GM18505 (cell line): ENCODE results near the gene CLCF1.
A peak's percentile ranks its signal among the peaks of the same experiment; 100 is the strongest.

Experiments used
- ATAC-seq: cut with Tn5 transposase; IDR thresholded peaks from one replicate; pipeline ENCODE4 v1.9.1; 2021; ENCODE audit not compliant: unreplicated experiment
- POLR2A ChIP-seq: IDR thresholded peaks from 4 replicates; pipeline ENCODE4 v1.6.1; 2011; ENCODE audit warnings: borderline replicate concordance; ENCODE audit not compliant: insufficient read depth, insufficient read length; ENCODE audit errors: extremely low read depth

The CLCF1 gene

DNA sequence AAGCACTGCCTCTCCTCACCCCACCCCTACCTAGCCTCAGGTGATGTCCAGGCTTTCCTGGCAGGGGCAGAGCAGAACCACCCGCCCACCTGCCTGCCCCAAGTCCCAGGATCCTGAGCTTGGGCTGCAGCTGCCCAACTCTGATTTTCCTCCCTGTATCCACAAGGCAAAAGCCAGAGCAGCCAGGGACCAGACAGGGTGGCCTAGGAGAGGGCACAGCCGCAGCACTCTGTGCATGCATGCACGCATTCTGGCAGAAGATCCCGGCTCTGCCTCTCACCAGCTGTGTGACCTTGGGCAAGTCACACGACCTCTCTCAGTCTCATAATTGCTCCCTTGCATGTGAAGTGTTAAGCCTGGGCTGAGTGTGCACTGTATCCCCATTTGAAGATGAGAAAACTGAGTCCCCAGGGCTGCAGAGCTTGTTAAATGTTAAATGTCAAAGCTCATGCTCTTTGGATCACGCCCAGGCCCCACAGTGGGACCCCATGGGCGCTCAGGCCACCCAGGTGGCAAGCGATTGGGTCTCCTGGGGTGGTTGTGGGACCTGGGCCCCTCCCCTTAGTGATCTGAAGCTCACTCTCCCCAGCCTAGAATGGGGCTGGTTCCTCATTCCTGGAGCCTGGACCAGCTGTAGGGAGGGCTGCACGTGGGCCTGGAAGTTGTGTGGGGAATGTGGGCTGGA lies 39.2 kb upstream of the CLCF1 start:
- TF ChIP-seq POLR2A, result no peak
- no peak for ATAC-seq

DNA sequence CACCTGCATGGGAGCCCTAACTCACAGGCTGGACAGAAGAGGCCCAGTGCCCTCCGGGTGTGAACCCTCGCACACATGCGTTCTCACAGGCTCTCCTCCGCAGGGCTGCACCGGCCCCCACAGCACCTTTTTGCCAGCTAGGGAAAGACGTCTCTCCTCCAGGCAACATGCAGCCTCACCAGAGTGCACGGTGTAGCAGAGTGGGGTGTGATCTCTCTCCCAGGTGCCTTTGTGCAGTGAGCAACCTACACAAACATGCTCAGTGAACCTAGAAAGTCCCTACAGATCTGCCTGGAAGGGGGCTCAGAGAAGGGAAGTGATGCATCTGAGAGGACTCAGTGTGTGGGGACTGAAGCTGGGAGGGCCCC lies 38.4 kb upstream of the CLCF1 start:
- no peak for ATAC-seq
- no peak for TF ChIP-seq POLR2A

DNA sequence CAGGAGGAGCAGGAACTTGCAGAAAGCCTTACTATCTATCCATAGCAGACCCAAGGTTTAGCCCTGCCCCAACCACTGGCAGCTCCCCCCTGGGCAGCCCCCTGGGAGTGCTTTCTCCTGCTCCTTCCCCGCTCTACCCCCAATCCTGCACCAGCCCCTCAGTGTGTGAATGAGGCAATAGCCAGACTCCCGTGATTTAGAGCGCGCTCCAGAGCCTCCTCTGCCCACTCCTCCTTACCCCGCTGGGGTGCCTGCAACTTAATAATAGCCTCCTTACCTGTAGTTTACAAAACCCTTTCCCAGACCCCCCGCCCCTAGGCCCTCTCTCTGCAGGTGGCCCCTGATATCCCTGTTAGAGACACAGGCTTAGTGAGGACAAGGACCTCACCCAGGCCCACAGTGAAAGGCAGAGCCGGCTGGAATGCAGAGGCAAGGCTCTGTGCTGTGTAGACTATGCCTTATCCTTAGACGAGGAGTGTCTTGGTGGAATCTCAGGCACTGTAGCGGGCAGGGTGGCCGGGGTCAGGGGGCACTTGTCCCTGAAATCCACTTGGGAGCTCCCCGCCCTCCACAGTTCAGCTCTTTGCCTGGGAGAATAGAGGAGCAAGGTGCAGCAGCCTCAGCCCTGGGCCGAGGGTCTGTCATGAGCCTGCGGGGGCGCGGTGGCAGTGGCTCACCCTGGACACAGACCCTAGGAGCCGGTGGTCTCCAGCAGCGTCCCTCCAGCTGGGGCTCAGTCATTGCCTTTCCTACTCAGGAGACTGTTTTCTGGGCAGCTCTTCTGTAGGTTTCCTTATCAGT lies 37.8 kb upstream of the CLCF1 start:
- peak; percentile 32 for TF ChIP-seq POLR2A
- ATAC-seq, result no peak

DNA sequence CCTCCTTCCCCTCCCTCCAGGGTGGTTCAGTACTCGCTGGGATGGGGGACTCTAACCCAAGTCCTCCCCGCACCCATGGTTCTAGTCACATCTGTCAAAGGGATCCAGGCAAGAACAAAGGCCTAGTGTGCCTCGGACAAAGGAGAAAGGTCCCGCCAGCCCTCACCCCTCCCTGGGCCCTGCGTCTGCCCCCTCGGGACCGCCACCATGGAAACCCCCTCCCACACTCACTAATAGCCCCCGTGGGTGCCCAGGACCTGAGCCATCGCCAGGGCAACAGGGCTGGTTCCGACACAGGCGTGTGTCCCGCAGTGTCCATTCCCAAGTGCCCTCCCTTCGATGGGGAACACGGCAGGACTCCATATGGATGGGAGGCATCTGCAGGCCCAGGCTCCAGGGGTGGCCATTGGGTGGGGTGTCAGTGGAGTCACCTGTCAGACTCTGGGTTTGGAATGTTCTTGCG lies 37.0 kb upstream of the CLCF1 start:
- ATAC-seq, result no peak
- TF ChIP-seq POLR2A, result peak; percentile 30

DNA sequence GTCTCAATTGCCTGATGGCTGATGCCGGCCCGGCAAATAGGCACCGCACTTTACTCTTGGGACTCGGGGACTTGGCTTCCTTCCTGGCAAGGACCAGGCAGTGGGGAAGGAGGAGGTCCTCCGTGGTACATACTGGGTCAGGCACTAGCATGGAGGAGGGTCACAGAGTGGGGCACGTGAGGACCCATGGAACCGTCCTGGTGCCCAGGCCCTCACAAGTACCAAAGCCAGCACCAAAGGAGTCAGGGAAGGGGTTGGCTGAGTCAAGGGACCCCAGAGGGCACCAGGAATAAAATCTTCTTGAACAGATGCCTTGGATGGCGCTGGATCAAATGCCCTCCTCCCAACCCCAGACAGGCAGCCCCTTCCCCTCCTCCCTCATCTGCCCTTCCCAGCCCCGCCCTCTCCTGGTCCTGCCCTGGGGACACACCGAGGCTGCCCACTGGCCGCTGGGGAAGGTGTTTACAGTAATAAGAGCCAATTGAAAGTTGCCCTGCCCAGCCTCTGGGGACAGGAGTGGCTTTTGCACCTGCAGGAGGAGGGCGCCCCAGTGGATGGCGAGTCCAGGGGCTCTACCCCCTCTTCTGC lies 36.5 kb upstream of the CLCF1 start:
- no peak for ATAC-seq
- no peak for TF ChIP-seq POLR2A

DNA sequence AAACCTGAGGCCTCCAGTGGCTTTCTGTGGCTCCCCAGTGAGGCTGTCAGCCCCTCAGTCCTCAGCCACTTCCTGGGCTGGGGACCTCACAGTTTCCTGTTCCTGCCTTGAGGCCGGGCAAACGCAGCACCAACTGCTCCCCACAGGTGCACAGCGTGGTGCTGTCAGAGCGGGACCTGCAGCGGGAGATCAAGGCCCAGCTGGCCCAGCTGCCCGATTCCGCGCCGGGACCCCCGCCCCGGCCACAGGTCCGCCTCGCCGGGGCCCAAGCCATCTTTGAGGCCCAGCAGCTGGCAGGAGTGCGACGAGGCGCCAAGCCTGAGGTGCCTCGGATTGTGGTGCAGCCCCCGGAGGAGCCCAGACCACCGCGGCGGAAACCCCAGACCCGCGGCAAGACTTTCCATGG lies 35.9 kb upstream of the CLCF1 start:
- ATAC-seq, result no peak

DNA sequence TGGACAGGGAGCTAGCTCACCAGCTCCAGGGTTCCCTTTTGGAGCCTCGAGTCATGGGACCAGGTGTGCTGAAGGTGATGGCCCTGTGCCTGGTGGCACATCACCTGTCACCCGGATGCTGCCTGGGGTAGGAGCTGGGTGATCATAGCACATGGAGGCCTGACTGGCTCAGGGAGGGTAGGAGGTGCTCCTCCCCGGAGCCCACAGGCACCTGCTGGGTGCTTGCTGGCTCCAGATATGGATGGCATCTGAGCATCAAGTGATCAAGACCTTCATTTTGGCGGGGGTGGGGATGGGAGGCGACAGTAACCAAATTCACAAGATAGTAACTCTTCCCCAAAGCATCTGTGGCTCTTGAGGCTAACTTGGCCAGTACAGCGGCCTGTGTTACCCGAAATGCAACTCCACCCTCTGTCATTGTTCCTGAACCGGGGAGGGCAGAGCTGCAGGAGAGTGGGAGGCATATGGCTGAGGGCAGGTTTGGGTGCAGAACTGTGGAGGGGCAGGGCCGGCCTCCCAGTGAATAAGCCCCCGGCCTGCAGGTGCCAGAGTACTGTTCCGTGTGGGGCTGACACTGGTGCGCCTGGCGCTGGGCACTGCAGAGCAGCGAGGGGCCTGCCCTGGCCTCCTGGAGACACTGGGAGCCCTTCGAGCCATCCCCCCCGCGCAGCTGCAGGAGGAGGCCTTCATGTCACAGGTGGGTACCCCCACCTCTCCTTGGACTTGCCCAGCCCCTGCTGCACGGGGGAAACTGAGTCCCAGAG lies 35.2 kb upstream of the CLCF1 start:
- ATAC-seq, result no peak
- no peak for TF ChIP-seq POLR2A

More for the DNA sequence above, 35.9 kb upstream of the CLCF1 start:
- peak; percentile 65 for TF ChIP-seq POLR2A

DNA sequence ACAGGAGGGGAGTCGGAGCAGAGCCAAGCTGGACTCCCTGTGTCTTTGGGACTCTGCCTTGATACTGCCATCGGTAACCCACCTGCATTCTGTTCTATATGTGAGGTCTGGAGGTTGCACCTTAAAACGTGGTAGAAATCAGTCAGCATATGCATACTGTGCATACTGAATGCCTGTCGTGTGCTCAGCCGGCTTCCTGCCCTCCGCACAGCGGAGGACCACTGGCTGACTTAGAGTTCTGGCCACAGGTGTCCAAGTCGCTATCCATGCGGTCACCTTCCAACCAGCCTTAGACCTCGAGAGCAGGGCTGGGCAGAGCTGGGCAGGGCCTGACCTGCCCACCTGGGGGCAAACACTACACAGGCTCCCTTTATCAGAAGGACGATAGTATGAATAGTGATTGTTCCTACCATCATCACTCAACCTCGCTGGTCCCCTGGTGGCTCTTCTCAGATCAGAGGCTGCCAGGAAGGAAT lies 34.3 kb upstream of the CLCF1 start:
- no peak for TF ChIP-seq POLR2A
- no peak for ATAC-seq

DNA sequence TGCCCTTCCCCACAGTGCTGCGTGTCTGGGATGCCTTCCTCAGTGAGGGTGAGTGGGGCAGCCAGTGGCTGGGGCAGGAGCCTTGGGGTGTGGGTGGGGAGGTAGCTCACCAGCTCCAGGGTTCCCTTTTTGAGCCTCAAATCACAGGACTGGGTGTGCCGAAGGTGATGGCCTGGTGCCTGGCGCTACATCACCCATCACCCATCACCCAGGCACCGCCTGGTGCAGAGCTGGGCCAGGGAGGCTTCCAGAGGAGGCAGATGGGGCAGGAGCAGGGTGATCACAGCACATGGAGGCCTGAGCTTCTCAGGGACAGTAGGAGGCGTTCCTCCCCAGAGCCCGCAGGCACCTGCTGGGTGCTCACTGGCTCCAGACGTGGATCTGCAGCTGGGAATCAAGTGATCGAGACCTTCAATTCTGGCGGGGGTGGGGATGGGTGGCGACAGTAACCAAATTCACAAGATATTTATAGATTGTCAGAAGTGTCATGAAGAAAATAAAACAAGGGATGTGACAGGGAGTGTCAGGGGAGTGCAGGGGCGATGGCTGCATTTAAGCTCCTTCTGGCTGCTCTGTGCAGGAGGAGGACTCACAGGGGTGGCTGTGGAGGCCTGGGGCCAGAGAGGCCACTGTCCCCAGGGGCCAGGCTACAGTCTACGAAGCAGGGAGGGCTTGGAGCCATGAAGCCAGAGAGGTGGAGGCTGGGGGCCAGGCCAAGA lies 33.7 kb upstream of the CLCF1 start:
- no peak for ATAC-seq
- TF ChIP-seq POLR2A, result no peak

DNA sequence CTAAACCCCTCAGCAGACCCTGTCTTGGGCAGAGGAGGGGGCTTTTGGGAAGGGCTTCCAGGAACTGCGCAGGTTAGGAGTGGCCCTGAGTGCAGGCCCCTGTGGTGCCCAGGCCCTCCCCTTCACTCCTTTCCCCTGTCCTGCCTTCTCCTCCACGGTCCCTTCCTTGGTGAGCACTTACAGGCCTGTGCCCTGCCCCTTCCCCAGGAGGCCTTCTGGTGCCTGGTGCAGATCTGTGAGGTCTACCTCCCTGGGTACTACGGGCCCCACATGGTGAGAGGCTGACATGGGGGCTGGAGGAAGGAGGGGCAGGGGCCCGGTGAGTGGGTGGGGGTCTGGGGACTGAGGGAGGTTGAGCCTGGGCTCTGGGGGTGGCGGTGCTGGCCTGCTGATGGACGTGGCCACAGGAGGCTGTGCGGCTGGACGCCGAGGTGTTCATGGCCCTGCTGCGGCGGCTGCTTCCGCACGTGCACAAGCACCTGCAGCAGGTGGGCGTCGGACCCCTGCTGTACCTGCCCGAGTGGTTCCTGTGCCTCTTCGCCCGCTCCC lies 33.1 kb upstream of the CLCF1 start:
- TF ChIP-seq POLR2A, result no peak
- ATAC-seq, result no peak

DNA sequence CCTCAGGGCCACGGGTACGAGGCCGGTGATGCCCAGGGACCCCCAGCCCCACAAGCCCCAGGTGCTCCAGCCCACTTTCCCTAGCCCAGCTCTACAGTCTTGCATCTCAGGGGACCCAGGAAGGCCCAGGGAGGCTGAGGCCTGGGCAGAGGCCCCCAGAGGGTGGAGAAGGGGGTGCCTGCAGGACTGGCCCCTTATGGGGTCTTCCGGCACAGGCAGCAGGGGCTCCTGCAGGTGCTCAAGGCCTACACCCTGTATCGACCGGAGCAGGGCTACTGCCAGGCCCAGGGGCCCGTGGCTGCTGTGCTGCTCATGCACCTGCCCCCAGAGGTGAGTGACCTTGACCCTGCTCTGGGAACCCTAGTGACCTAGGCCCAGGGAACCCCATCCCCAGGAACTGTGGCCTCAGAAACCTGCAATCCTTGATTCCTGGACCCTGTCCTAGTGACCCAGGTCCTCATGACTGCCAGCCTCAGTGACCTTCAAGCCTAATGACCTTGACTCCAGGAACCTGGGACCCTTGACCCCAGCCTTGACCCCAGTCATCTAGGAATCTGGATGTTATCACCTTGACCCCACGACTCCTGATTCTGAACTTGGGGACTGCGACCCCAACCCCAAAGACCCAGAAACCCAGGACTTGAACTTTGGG lies 32.4 kb upstream of the CLCF1 start:
- no peak for TF ChIP-seq POLR2A
- no peak for ATAC-seq

DNA sequence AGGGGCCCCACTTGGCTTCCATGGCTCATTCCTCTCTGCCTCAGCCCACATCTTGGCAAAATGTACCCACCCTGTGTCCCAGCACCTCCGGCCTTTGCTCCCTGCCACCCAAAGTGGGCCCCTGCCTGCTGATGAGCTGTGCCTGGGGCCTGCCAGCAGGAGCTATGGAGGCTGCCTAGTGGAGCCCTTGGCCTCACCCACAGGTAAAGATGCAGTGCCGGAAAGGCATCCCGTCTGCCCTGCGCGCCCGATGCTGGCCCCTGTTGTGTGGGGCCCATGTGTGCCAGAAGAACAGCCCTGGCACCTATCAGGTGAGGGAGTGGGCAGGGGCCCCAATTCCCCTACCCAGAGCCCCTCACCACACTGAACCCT lies 31.8 kb upstream of the CLCF1 start:
- ATAC-seq, result no peak
- TF ChIP-seq POLR2A, result no peak
